Renal cortex interstitium (tissue), 11 donors: ENCODE data around the gene GEMIN7. TPM values are rescaled to one million over a fixed set of nuclear protein-coding genes. Genes with fewer than 3 reads are reported as not detected.
"Not testable (repeated sequence)": the region's sequence is repeated elsewhere in the genome, so short reads cannot be mapped to it uniquely, and the experiment has no call there.

Experiments
- DNase-seq, 11 donors: peaks; one replicate each; pipeline ENCODE4 v3.0.0-alpha.2; 2013; ENCODE audit warnings: low read depth in 9 of 11, low spot score in 4 of 11; ENCODE audit errors: extremely low read depth in 1 of 11
- polyA plus RNA-seq, 3 donors: library from polyadenylated mRNA; unstranded; fragments of 120-200 nt; gene quantifications; one replicate each; pipeline ENCODE4 v1.2.1, GENCODE V29; 2013; ENCODE audit not compliant: insufficient read length in 3 of 3

Gene GEMIN7
- polyA plus RNA-seq, 3 donors = 17.8 to 25.9 (median 22.6) TPM

DNA sequence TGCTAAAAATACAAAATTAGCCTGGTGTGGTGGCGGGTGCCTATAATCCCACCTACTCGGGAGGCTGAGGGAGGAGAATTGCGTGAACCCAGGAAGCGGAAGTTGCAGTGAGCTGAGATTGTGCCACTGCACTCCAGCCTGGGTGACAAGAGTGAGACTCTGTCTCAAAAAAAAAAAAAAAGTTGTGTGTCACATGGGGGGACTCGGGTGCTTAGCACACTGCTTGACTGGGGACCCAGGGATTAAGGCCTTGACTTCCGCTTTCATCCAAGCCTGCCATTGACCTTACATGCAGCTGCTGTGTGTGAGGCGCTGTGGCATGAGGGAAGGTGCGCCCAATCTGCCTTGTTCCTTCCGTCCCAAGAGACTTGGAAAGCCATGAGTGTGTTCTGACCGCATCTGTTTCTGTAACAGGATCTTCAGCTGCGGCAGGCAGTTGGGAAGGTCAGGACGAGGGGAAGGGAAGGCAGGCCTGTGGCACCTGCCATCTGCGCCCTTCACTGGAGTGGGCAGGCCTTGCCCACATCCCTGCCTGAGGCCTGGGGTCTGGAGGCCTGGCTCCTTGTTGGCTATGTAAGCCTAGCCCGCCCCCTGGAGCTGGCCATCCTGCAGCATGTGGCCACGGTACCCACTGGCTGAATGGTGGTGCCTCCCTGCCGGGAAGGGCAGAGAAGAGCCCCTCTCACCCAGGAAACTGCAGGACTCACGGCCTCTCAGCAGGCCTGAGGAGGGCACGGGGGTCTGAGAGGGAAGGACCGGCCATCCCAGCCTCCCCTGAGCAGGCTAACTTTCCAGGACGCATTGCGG is 37.0 kb downstream of the GEMIN7 start:
- DNase-seq = no peak

- DNase-seq = no peak
Observed at GRCh38 chr19:45117167-45117594, 38.1 kb downstream of the GEMIN7 start.

- no peak for DNase-seq
Observed at GRCh38 chr19:45117671-45118070, 38.6 kb downstream of the GEMIN7 start.

DNA sequence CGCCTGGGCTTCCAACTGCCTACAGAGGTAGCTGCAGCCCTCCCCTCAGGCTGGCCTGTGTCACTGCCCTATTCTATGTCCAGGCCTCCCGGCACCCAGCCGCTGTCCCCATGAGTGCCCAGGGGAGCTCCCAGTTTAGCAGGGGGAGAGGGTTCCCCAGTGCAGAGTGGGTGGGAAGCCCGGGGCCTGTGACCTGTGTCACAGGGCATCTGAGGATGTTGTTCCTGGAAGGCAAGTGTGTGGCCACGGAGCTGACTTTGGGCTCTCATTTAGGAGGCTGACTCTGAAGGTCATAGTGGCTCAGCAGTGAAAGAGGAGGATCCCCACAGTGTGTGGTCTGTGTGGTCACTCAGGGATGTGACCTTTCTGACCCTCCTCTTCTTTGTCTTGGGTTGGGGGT is 39.0 kb downstream of the GEMIN7 start:
- no peak for DNase-seq

DNA sequence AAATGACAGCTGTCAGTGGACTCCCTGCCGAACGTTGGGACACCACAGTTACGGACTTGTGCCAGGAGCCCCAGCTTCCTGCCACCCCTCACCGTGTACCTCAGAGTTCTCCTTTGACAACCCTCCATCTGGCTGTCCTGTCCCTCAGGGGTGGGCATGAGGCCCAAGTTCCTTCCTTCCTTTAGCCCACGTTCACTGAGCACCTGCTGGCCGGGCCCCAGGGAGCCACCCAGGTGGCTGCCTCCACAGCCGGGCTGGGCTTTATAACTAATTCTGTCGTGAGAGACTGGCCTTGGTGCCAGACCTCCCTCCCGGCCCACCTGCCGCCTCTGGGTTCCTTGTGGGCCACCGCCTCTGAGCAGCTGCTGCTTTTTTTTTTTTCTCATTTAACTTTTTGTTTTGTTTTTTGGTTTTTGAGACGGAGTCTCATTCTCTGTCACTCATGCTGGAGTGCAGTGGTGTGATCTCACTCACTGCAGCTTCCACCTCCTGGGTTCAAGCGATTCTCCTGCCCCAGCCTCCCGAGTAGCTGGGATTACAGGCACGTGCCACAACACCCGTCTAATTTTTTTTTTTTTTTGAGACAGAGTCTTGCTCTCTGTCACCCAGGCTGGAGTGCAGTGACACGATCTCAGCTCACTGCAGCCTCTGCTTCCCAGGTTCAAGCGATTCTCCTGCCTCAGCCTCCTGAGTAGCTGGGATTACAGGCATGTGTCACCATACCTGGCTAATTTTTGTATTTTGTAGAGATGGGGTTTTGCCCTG is 39.7 kb downstream of the GEMIN7 start:
- not testable (repeated sequence) for DNase-seq

- no peak for DNase-seq
Observed at GRCh38 chr19:45119582-45119981, 40.5 kb downstream of the GEMIN7 start.

DNA sequence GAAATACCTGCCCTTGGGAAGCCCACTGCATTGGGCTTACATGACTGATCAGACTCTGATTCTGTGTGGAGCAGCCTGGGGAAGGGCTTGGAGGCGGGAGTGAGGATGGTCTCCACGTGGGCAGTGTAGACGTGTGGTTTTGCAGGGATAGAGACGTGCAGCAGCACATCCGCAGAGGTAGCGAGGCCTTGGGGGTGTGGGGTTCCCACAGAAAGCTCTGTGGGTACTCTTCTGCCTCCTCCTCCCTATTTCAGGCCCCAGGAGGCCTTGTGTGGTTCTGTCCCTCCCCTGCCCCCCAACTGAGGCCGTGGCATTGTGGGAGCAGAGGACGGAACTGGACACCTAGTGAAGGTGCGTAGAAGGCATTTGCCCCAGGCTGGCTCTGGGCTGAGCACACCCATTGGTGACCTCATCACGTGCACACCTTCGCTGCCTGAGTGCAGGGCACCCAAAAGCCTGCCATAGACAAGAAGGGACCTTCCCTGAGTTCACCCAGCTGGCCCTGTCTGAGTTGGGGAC is 42.8 kb downstream of the GEMIN7 start:
- DNase-seq = no peak

- DNase-seq = no peak
Observed at GRCh38 chr19:45122832-45123231, 43.8 kb downstream of the GEMIN7 start.

DNA sequence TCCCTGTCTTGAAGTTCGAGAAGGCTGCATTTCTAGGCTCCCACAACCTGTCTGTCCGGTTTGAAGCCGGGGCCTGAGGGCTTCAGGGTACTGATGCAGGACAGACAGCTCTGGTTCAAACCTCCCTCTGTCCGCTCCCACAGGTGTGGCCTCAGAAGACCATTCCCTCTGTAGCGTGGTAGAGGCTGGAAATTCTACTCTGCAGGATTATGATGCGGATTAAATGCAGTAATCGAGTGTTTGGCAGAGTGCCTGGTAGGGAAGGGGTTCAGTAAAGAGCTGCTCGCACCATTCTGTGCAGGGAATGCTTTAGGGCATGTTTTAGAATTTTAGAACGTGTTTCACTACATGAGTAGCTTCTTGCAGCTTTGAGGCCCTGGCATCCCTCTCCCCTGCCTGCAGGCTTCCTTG is 44.4 kb downstream of the GEMIN7 start:
- DNase-seq = peak in 3 of 11 donors; percentile 31 to 43 (median 42)

- no peak for DNase-seq
Observed at GRCh38 chr19:45124021-45124420, 45.0 kb downstream of the GEMIN7 start.

GRCh38 chr19:45125360-45125759 is 46.3 kb downstream of the GEMIN7 start:
- DNase-seq = no peak

GRCh38 chr19:45125975-45126493 is 47.0 kb downstream of the GEMIN7 start:
- peak in 4 of 11 donors; percentile 37 to 54 (median 50) for DNase-seq

- no peak for DNase-seq
Observed at GRCh38 chr19:45126654-45127053, 47.6 kb downstream of the GEMIN7 start.

DNA sequence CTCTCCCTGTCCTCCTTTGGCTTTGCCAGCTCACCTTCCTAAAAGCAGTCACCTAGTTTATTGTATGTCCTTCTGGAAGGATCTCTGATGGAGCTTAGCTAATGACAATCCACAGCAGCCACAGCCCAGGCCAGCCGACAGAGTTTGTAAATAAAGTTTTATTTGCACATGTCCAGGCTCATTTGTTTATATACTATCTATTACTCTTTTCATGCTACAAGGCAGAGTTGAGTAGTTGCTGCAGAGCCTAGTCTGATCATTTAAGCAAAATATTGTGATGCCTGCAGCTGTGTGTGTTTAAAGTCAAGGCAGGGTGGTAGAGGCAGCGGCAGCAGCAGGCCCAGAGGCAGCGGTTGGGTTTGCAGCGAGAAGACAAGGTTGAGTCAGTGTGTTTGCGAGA is 49.1 kb downstream of the GEMIN7 start:
- no peak for DNase-seq

DNA sequence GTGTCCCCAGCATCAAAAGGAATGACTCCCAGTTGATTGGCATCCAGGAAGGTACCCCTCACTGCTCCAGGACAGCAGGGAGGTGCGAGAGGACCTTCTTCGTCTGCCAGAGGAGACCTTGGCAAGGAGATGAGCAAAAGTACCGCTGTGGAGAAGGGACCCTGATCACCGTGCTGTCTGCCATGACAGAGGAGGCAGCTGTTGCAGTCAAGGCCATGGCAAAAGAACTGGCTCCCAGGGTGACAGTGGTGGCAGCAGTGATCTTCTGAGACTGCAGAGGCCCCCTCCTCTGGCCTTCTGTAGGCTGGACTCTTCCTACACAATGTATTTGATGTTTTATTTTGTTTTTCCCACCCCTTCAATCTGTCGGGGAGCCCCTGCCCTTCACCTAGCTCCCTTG is 49.7 kb downstream of the GEMIN7 start:
- DNase-seq = no peak

- DNase-seq = no peak
Observed at GRCh38 chr19:45130236-45130635, 51.2 kb downstream of the GEMIN7 start.

- peak in 1 of 11 donors; percentile 25 for DNase-seq
Observed at GRCh38 chr19:45130888-45131615, 52.0 kb downstream of the GEMIN7 start.

- DNase-seq = no peak
Observed at GRCh38 chr19:45133661-45134060, 54.6 kb downstream of the GEMIN7 start.

DNA sequence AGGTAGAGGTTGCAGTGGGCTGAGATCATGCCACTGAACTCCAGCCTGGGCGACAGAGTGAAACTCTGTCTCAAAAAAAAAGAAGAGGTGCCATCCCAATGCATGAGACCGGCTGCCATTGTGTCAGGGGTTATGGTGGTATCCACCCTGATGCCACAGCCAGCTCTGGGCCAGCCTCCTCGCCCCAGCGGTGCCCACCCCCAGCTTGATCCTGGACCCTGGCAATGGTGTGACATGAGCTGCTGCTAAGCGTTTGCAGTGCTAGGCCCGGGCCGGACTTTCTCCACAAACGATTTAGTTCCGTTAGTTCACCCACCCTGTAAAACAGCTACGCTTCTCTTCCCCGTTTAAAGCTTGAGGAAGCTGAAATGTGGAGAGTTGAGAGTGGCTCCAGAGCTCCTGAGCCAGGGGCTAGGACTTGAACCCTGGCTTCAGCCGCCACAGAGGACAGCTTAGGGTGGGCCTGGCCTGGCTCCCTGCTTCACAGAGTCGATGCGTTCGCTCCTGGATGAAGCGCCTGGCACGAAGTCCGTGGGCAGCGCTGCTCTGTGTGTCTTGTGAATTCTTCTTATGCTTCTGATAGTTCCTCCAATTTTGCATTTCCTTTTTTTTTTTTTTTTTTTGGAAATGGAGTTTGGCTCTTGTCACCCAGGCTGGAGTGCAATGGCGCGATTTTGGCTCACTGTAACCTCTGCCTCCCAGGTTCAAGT is 56.3 kb downstream of the GEMIN7 start:
- DNase-seq = no peak
